ENCODE data around the gene CHI3L1.

CHI3L1 gene

DNA sequence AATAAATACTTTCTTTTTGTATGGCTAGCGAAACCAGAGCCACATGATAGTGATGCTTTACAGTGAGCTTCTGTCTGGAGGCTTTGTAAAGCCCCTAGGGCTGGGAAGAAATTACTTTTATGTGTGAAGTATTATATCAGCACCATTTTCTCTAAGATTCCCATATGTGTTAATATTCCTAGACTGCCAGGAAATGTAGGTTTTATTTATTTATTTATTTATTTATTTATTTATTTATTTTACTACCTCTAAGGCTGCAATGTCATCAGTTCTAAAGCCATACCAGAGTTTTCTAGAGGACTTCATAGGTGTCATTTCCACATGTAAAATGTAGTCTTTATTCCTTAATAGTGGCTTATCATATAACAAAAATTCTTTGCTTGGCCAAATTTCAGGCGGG is 4.4 kb upstream of the CHI3L1 start:
- ChIA-PET CTCF (interaction anchor here (1.3 to 2.3 kb wide), 3 partner anchors 18 to 25 kb away, joined by 5 to 9 read pairs (median 8); no protein-coding TSS in a partner anchor), POLR2A (no interaction called here)
- TF ChIP-seq CTCF (IDR thresholded peaks at IDR 0.05; ENCODE audit: control extremely low read depth, extremely low read depth, low read depth, missing control alignments) = no peak
- DNase-seq (ENCODE audit: extremely low spot score) = no peak

GRCh38 chr1:203189951-203190352 is 3.4 kb upstream of the CHI3L1 start:
- no peak for DNase-seq (ENCODE audit: extremely low spot score)
- ChIA-PET CTCF (interaction anchor here (2.3 kb wide), 1 partner anchor 26 kb away, joined by 8 read pairs; no protein-coding TSS in a partner anchor), POLR2A (no interaction called here)
- TF ChIP-seq CTCF (IDR thresholded peaks at IDR 0.05; ENCODE audit: control extremely low read depth, extremely low read depth, low read depth, missing control alignments) = no peak

DNA sequence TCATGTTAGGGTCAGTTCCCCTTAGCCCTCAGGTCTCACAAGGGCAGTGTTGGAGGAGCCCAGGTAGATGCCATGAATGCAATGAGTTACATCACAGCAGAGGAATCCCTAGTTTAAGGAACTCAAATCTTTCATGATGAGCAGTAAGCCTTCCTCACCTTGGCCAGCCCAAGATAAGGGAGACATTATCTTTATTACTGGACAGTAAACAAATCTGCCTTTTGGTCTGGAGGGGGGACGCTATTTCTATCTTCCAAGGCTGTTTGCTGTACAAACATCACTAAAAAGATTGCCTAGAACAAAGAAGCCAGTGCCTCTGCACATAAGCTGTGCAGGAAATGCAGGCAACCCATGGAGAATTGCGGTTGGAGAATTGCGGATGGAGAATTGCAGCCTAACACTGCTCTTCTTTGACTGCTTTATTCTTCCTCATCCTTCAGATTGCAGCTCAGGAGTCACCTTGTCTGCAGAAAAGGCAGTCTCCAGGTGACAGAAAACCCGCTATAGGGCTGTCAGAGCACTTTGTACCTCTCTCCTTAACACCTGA is 2.3 kb upstream of the CHI3L1 start:
- DNase-seq (ENCODE audit: extremely low spot score) = no peak
- POLR2A ChIA-PET = interaction anchor here (0.6 kb wide), 1 partner anchor 139 kb away, joined by 3 read pairs; no protein-coding TSS in a partner anchor
- CTCF ChIA-PET = interaction anchor here (1.9 kb wide), 1 partner anchor 17 kb away, joined by 4 read pairs; no protein-coding TSS in a partner anchor
- TF ChIP-seq CTCF (IDR thresholded peaks at IDR 0.05; ENCODE audit: control extremely low read depth, extremely low read depth, low read depth, missing control alignments) = no peak

DNA sequence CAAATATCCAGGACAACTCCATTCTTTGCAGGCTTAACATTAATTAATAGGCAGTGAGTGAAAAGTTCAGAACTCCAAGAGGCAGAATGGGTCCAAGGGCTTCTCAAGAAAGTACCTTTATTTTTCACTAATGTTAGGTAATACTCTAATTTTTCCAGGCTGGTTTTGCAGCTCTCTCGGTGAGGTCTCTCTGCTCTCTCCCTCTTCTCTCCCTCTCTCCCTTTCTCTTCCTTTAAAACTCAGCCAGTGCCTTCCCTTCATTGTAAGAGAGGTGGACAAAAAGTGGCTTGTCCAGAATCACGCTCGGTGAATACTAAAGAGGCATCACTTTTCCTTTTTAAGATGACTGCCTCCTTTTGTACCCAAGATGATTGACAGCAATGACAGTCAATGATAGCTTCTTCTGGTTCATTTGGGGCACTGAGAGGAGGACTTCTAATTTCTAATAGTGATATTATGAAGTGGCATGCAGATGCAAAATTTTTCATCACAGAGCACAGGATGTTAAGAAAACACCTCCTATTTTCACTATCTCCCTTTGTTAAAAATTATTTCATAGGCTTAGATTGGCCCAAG is 1.3 kb upstream of the CHI3L1 start:
- CTCF ChIA-PET = interaction anchor here (1.9 kb wide), 1 partner anchor 16 kb away, joined by 4 read pairs; no protein-coding TSS in a partner anchor
- no peak for TF ChIP-seq CTCF (IDR thresholded peaks at IDR 0.05; ENCODE audit: control extremely low read depth, extremely low read depth, low read depth, missing control alignments)
- DNase-seq (ENCODE audit: extremely low spot score) = no peak
- POLR2A ChIA-PET = no interaction called here

GRCh38 chr1:203187304-203187685 is 791 bp upstream of the CHI3L1 start:
- no peak for TF ChIP-seq CTCF (IDR thresholded peaks at IDR 0.05; ENCODE audit: control extremely low read depth, extremely low read depth, low read depth, missing control alignments)
- ChIA-PET POLR2A (no interaction called here), CTCF (no interaction called here)
- DNase-seq (ENCODE audit: extremely low spot score) = no peak

GRCh38 chr1:203186091-203186445 is 436 bp downstream of the CHI3L1 start:
- TF ChIP-seq CTCF (IDR thresholded peaks at IDR 0.05; ENCODE audit: control extremely low read depth, extremely low read depth, low read depth, missing control alignments) = no peak
- DNase-seq (ENCODE audit: extremely low spot score) = no peak
- POLR2A ChIA-PET = no interaction called here
- CTCF ChIA-PET = interaction anchor here (1.0 to 5.0 kb wide), 3 partner anchors 10 to 31 kb away, joined by 3 to 35 read pairs (median 5); no protein-coding TSS in a partner anchor
